NCI-H345 (cell line): ENCODE data around the gene TSPAN33.
A peak's percentile ranks its signal among the peaks of the same experiment; 100 is the strongest.

ENCODE experiments used
- DNase-seq: peaks from one replicate; lab custom pipeline; 2025; lab: John Stamatoyannopoulos, UW

Gene TSPAN33

GRCh38 chr7:129136887-129137642 lies 7.4 kb upstream of the TSPAN33 start:
- no peak for DNase-seq

GRCh38 chr7:129143724-129144094 lies 798 bp upstream of the TSPAN33 start:
- DNase-seq = no peak

GRCh38 chr7:129144834-129145668 lies 544 bp downstream of the TSPAN33 start:
- DNase-seq = no peak

GRCh38 chr7:129146237-129146979 lies 1.9 kb downstream of the TSPAN33 start:
- no peak for DNase-seq

GRCh38 chr7:129147731-129148130 lies 3.2 kb downstream of the TSPAN33 start:
- DNase-seq = no peak

- no peak for DNase-seq
Measured at GRCh38 chr7:129149511-129149910, 5.0 kb downstream of the TSPAN33 start.

GRCh38 chr7:129150199-129150996 lies 5.9 kb downstream of the TSPAN33 start:
- DNase-seq = no peak

- no peak for DNase-seq
Measured at GRCh38 chr7:129157651-129158050, 13.1 kb downstream of the TSPAN33 start.

GRCh38 chr7:129159539-129159938 lies 15.0 kb downstream of the TSPAN33 start:
- DNase-seq = no peak

- peak; percentile 10 for DNase-seq
Measured at GRCh38 chr7:129160161-129160905, 15.8 kb downstream of the TSPAN33 start.

GRCh38 chr7:129161524-129162225 lies 17.2 kb downstream of the TSPAN33 start:
- DNase-seq = no peak

- DNase-seq = no peak
Measured at GRCh38 chr7:129162732-129163131, 18.2 kb downstream of the TSPAN33 start.

- peak; percentile 32 for DNase-seq
Measured at GRCh38 chr7:129163875-129164544, 19.5 kb downstream of the TSPAN33 start.

- no peak for DNase-seq
Measured at GRCh38 chr7:129166745-129167144, 22.2 kb downstream of the TSPAN33 start.

GRCh38 chr7:129167817-129168216 lies 23.3 kb downstream of the TSPAN33 start:
- no peak for DNase-seq

GRCh38 chr7:129168231-129169021 lies 23.9 kb downstream of the TSPAN33 start:
- no peak for DNase-seq

GRCh38 chr7:129169171-129169671 lies 24.7 kb downstream of the TSPAN33 start:
- no peak for DNase-seq

- DNase-seq = no peak
Measured at GRCh38 chr7:129169686-129170440, 25.4 kb downstream of the TSPAN33 start.
